C1 segment of cervical spinal cord (tissue), 14 donors: ENCODE results near the gene ADAM8.

Experiments used
- DNase-seq, 14 donors: peaks; one replicate each; lab custom pipeline; 2025; lab: John Stamatoyannopoulos, UW

Gene ADAM8

GRCh38 chr10:133213641-133214467 is 62.8 kb downstream of the ADAM8 start:
- no peak for DNase-seq

DNA sequence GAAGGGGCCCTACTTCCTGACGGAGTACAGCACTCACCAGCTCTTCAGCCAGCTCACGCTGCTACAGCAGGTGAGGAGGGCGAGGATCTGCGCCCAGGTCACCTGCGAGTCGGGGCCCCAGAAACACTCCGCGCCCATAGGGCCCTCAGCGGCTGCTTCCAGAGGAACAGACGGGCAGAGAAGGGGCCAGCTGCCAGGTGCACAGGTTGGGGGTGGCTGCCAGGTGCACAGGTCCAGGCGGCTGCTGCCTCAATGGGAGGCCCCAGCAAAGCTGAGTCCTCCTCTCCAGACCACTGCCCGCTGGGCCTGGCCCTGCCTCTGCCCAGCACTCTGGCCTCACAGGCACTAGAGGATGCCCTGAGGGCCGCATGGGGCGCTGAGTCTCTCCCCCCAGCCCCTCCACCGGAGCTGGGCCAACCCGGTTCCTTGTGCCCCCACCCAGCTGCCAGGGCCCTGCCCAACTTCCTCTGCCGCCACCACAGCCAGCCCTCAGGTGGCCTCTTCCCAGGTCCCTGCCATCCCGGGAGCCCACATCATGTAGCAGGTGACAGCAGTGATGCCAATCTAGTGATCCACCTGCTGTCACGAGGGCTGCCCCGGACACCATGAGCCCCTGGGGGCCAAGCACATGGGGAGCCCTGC is 63.7 kb downstream of the ADAM8 start:
- DNase-seq = peak in 1 of 14 donors; percentile 36
